Sigmoid colon (tissue), 4 donors: ENCODE results near the gene RNASE7.

ENCODE experiments used
- EP300 ChIP-seq, 4 donors: sonication (generic); formaldehyde crosslinking; IDR thresholded peaks; one replicate each; pipeline ENCODE4 v1.6.1; 2017; ENCODE audit warnings: antibody characterized with exemption in 4 of 4
- POLR2A ChIP-seq, 2 donors: fragments of 450-650 bp; IDR thresholded peaks; one replicate each; pipeline ENCODE4 v1.6.1; 2016; ENCODE audit warnings: antibody characterized with exemption in 2 of 2, mild to moderate bottlenecking in 2 of 2, moderate library complexity in 2 of 2
- POLR2AphosphoS5 ChIP-seq, 4 donors: sonication (generic); formaldehyde crosslinking; IDR thresholded peaks; one replicate each; pipeline ENCODE4 v1.6.1; 2017; ENCODE audit warnings: antibody characterized with exemption in 4 of 4
- TF ChIP-seq, protein P1 (sequence below), 4 experiments: fragments of 450-650 bp in 3 of 4; fragments of 200-600 bp in 1 of 4; IDR thresholded peaks; one replicate each; pipeline ENCODE4 v1.5.1; 2016 to 2019; ENCODE audit warnings: antibody characterized with exemption in 4 of 4, mild to moderate bottlenecking in 3 of 4, moderate library complexity in 2 of 4

DNA sequence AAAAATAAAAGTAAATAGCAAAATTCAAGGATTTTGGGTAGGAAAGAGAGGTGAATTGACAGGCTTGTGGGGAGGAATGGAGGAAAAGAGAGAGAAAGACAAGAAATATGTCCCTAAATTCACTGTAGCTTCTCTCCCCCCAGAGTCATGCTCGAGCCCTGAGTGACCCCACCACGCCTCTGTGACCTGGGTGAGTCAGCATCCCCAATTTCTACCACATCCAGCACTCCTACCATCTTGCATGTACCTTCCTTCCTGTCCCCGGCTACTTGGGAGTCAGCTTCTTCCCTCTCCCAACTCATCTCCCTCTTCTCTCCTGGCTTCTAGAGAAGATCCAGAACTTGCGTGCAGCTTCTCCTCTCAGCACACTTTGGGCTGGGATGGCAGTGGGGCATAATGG is 46.5 kb downstream of the RNASE7 start:
- TF ChIP-seq, protein P1, sequence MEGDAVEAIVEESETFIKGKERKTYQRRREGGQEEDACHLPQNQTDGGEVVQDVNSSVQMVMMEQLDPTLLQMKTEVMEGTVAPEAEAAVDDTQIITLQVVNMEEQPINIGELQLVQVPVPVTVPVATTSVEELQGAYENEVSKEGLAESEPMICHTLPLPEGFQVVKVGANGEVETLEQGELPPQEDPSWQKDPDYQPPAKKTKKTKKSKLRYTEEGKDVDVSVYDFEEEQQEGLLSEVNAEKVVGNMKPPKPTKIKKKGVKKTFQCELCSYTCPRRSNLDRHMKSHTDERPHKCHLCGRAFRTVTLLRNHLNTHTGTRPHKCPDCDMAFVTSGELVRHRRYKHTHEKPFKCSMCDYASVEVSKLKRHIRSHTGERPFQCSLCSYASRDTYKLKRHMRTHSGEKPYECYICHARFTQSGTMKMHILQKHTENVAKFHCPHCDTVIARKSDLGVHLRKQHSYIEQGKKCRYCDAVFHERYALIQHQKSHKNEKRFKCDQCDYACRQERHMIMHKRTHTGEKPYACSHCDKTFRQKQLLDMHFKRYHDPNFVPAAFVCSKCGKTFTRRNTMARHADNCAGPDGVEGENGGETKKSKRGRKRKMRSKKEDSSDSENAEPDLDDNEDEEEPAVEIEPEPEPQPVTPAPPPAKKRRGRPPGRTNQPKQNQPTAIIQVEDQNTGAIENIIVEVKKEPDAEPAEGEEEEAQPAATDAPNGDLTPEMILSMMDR (IDR thresholded peaks at IDR 0.05), result no peak
- TF ChIP-seq POLR2A (IDR thresholded peaks at IDR 0.05) (no peak), EP300 (IDR thresholded peaks at IDR 0.05) (no peak), POLR2AphosphoS5 (IDR thresholded peaks at IDR 0.05) (no peak)
